ENCODE results near the gene BCAS1.

The BCAS1 gene

GRCh38 chr20:53918020-53918311, 152.4 kb downstream of the BCAS1 start:
- no peak for DNase-seq (ENCODE audit: low read depth)
- TF ChIP-seq CTCF (conservative IDR thresholded peaks at IDR 0.05; ENCODE audit: control insufficient read depth, insufficient read depth, low read depth, low read length): no peak
- no peak overlapping the region for H3K4me3 ChIP-seq (ENCODE audit: control insufficient read depth, low read depth, low read length)

GRCh38 chr20:53917145-53918019, 153.0 kb downstream of the BCAS1 start:
- H3K4me3 ChIP-seq (ENCODE audit: control insufficient read depth, low read depth, low read length): no peak overlapping the region
- DNase-seq (ENCODE audit: low read depth): peak; percentile 72
- TF ChIP-seq CTCF (conservative IDR thresholded peaks at IDR 0.05; ENCODE audit: control insufficient read depth, insufficient read depth, low read depth, low read length): no peak

DNA sequence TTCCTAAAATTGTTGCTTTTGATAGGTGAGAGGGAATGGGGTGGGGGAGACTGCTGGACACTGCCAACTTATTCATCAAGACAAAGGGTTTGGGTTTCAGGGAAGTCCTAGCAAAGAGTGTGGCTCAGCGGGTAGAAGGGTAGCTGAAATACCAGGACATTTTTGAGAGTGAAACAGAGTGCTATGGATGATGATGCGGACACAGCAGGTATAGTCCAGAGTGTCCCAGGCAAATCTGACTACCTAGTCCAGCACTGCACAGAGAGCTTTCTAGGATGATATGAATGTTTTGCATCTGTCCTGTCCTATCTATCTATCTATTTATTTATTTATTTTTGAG, 154.3 kb downstream of the BCAS1 start:
- H3K4me3 ChIP-seq (ENCODE audit: control insufficient read depth, low read depth, low read length): peak overlapping the region; percentile 9
- no peak for DNase-seq (ENCODE audit: low read depth)
- TF ChIP-seq CTCF (conservative IDR thresholded peaks at IDR 0.05; ENCODE audit: control insufficient read depth, insufficient read depth, low read depth, low read length): no peak

DNA sequence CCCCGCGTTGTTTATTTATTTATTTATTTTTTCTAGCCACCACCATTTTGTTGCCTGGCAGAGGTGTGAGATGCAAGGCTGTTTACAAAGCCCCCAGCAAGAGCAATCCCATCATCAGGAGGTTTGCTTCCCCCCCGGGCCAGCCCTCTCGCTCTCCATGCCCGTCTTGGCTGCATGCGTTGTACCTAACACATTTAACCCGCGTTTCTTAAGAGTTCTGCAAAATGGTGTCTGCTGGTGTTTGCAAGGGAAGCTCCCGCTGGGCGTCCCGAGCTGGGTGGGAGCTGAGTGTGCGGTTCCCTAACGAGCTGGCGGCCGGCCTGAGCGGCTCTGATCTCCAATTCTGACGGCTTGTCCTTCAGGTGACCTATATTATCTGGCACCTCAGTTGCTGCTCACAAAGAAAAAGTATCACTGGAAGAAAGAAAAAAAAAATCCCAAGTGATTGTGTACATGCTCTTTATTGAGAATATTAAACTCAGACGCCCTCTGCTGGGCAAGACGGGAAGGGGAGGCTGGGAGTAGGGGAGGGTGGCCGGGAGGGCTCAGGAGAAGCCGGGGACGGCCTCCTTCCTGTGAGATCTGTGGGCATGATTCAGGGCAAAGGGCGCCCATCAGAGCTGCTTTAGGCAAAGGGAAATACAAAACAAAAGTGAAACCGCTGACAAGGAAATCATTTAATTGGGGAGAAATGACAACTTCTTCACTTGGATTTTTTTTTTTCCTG, 154.8 kb downstream of the BCAS1 start:
- H3K4me3 ChIP-seq (ENCODE audit: control insufficient read depth, low read depth, low read length): peak overlapping the region; percentile 57
- TF ChIP-seq CTCF (conservative IDR thresholded peaks at IDR 0.05; ENCODE audit: control insufficient read depth, insufficient read depth, low read depth, low read length): peak; percentile 85
- peak; percentile 93 for DNase-seq (ENCODE audit: low read depth)

DNA sequence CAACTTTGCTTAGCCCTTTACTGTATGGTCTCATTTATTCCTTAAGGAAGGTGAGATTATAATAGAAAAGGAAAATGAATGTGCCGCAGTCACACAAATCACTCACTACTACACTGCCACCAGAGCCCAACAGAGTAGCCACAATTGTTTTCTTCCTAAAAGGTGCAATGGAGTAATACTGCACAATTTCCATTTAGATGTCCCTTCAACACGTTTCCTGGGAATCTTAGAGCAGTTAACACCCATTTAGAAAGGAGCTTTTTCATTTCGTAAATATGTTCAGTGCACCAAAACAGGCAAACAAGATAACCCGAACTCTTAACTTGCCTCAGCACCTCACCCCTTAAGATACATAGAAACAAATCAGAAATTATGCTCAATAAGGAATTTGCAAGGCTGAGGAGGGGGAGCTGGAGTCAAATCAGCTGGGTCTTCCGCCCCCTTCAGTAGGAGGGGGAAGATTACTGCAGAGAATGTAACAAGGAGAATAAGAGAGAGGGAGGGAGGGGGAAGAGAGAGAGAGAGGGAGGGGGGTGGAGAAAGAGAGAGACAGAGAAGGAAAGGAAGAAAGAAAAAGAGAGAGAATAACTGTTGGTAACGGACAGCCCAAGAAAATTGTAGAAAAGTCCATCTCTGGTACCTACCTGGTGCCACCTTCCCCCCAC, 155.5 kb downstream of the BCAS1 start:
- peak; percentile 21 for TF ChIP-seq CTCF (conservative IDR thresholded peaks at IDR 0.05; ENCODE audit: control insufficient read depth, insufficient read depth, low read depth, low read length)
- DNase-seq (ENCODE audit: low read depth): no peak
- peak overlapping the region; percentile 57 for H3K4me3 ChIP-seq (ENCODE audit: control insufficient read depth, low read depth, low read length)

GRCh38 chr20:53914091-53914780, 156.2 kb downstream of the BCAS1 start:
- TF ChIP-seq CTCF (conservative IDR thresholded peaks at IDR 0.05; ENCODE audit: control insufficient read depth, insufficient read depth, low read depth, low read length): no peak
- DNase-seq (ENCODE audit: low read depth): no peak
- no peak overlapping the region for H3K4me3 ChIP-seq (ENCODE audit: control insufficient read depth, low read depth, low read length)

Data from fibroblast of mammary gland (primary cell).